Endometrial microvascular endothelial cells (primary cell): Measurements from ENCODE around the gene UBE2V1. TPM values are rescaled to one million over a fixed set of nuclear protein-coding genes. Genes with fewer than 3 reads are reported as not detected.
"Not testable (repeated sequence)": the region's sequence is repeated elsewhere in the genome, so short reads cannot be mapped to it uniquely, and the experiment has no call there.

Experiments
- in situ Hi-C: cut with HindIII; loops from 2 replicates; pipeline ENCODE4 v1.10.0; 2017; ENCODE audit warnings: low sequenced_read_pairs, low pct_unique_long_range_greater_than_20kb; ENCODE audit errors: inconsistent ontology term
- total RNA-seq: library from RNA; depleted of rRNA; stranded (reverse); fragments of >200 nt; gene quantifications from one replicate; pipeline ENCODE4 v1.2.3, GENCODE V29; 2015; ENCODE audit errors: inconsistent ontology term

Gene UBE2V1
- total RNA-seq, 1 donor from 2014 or later, result 69.7 TPM

DNA sequence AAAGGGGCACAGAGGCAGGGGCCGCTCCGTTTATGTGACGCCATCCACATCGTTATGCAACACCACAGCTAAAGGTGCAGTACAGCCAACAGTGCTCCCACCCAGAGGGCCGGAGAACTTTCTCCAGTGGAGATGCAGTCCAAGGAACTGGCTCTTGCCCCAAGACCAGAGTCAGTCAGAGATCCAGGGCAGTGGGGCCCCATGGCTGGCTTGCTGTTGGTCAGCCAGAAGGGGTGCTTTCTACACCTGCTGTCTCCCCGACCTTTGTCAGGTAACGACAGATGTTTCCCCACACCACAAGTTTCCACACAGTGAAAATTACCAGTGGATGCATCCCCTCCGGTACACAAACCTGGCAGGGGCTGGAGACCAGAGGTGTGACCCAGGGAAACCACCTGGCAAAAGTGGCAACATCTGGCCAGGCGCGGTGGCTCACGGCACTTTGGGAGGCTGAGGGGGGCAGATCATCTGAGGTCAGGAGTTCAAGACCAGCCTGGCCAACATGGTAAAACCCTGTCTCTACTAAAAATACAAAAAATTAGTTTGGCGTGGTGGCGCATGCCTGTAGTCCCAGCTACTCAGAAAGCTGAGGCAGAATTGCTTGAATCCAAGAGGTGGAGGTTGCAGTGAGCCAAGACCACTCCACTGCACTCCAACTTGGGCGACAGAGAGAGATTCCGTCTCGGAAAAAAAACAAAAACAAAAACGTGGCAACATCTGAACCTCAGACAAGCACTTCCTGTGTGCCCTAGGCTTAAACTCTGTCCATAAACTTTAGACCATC, 34.9 kb downstream of the UBE2V1 start:
- in situ Hi-C loops, result no loop called here

DNA sequence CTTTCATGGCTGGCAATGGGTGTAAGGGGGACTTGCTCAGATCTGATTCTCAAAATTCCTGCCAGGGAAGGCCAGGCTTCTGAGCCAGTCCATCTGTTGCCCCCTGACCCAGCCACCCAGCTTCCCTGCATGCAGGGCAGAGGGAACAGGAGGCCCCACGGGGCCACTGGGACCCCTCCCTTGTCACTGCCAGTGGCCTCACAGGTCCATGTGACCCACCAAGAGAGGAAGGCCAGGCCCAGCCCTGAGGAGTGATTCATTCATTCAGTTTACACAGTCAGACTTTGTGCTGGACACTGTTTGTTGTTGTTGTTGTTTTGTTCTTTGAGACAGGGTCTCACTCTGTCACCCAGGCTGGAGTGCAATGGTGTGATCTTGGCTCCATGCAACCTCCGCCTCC, 39.5 kb downstream of the UBE2V1 start:
- in situ Hi-C loops, result no loop called here

DNA sequence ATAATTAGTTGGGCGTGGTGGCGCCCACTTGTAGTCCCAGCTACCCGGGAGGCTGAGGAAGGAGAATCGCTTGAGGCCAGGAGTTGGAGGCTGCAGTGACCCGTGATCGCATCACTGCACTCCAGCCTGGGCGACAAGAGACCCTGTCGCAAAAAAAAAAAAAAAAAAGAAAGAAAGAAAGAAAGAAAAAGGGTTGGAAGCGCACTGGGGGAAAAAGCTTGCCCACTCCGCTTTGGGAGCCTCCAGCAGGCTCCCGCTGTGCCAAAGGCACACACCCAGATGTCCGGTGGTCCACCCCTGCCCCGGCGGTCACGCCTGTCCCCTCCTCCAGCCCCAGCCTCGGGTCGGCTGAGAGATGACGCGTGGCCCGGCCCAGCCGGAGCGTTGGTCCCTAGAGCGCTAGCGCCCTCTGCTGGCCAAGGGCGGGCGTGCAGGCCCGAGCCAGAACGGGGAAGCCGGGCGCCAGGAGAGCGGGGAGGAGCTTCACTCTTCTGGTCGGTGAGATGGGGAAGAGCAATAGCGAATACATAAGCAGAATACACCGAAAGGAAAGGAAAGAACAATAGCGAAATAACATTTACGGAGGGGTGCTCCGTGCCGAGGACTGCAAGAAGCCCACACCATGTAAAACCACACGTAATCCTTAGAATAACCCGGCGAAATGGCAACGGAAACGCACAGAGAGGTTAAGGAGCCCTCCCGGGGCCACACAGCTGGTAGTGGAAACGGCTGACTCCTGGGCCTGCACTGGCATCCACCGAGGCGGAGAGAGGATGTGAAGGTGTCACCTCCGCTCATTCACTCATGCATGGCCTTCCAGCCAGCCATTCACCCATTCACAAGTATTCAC, 41.7 kb downstream of the UBE2V1 start:
- in situ Hi-C loops, result no loop called here

DNA sequence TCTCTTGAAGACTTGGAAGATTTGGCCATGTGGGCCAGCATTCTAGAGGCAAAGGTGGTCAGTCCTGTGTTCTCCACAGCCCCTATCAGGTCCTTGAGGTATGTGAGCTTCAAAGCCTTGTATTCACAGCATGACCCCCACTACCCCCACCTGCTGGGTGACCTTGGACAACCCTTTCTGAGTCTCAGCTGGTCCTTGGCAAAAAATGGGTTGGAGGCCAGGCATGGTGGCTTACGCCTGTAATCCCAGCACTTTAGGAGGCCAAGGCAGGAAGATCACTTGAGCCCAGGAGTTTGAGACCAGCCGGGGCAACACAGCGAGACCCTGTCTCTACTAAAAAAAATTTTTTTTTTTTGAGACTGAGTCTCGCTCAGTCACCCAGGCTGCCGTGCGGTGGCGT, 42.6 kb downstream of the UBE2V1 start:
- in situ Hi-C loops, result no loop called here

DNA sequence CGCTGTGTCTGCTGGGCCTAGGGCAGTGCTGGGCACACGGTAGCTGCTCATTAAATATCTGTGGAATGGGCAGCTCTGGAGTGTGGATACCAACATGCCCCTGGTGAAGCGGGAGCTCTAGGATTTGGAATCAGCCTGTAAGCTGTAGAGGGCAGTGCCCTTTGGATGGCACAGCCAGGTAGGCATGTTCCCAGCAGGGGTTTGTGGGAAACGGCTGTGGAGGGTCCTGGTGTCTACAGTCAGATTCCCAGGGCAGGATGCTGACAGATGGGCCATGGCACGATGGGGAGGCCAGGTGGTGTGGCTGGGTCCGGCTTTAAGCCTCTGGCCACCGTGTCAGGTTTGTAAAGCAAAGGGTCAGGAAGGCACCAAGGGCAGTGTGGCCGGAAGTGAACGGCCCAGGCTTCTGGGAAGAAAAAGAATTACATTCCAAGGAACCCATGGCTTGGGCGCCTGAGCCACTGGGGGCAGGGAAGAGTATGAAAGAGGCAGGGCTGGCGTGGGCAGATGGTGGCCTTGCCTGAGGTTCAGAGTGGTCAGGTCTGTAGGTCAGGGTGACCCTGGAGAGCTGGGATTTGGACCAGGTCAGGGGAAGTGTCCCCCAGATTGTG, 44.8 kb downstream of the UBE2V1 start:
- in situ Hi-C loops, result no loop called here

DNA sequence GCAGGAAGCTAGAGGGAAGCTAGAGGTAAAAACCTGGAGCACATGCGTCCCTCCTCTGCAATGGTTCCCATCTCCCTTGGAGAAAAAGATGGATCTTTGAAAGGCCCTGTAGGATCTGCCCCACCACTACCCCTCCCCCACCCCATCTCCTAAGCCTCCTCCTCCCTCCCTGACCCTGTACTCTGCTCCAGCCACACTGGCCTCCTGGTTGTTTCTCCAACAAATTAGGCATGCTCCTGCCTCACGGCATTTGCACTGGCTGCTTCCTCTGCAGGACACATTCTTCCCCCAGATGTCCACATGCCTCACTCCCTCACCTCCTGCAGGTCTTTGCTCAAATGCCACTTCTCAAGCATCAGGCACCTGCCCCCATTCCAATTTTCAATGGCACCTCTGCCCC, 45.5 kb downstream of the UBE2V1 start:
- in situ Hi-C loops, result no loop called here

DNA sequence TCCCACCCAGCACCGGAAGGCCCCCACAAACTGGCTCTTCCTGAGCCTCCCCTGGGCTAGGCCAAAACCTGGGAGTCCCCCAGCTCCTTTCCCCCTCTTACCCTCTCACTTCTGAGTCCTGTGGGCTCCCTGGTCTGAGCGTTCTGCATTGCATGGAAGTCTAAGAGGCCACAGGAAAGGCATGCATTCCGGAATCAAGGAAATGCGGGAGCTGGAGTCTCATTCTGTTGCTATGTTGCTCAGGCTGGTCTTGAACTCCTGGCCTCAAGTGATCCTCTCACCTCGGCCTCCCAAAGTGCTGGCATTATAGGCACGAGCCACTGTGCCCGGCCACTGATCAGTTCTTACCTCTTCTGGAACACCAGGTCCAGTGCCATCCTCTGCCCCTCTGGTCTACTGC, 45.9 kb downstream of the UBE2V1 start:
- in situ Hi-C loops, result no loop called here

DNA sequence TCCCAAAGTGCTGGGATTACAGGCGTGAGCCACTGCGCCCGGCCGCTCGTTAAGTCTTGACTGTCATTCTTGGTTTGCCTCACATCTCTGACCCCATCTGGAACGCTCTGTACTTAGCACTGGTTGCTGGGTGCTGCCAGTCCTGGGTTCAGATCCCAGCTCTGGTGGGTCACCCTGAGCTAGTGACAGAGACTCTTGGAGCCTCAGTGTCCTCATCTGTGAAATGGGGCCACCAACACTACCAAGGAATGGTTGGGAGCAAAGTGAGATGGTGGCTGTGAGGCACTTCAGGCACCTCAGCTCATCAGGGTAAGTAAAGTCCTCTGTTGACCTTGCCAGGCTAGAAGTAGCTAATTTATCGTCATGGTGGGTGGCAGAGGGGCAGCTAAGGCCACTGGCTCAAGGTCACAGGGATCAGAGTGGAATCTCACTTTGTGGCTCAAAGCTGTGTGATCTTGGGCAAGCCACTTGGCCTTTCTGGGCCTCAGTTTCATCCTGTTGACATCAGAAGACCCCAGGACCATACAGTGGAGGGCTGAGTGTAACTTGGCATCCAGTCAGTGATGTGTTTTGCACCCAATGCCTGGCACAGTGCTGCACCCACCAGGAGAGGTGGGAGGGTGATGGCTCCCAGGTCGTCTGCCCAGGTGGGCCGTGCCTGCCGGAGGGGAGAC, 46.7 kb downstream of the UBE2V1 start:
- in situ Hi-C loops, result no loop called here

DNA sequence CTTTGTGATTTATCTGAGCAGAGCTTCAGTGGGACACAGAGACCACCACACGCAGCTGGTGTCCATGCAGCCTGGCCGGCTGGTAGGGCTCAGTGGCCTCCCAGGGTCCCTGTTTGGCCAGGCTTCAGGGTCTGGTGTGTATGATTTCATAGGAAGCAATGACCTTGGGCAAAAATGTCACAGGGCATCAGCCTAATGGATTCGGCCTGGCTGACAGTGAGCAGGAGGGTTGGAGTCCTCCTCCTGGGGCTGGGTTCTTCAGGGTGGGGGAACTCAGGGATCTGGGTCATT, 47.7 kb downstream of the UBE2V1 start:
- in situ Hi-C loops, result no loop called here

DNA sequence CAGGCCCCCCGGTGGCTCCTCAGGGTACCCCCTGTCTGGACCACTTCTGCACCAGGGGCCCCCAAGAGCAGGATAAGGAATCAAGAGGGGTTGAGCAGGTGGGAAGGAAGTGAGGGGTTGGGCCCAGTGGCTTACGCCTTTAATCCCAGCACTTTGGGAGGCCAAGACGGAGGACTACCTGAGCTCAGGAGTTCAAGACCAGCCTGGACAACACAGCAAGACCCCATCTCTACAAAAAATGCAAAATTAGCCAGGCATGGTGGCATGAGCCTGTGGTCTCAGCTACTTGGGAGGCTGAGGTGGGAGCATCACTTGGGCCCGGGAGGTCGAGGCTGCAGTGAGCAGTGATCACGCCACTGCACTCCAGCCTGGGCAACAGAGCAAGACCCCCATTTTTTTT, 49.2 kb downstream of the UBE2V1 start:
- in situ Hi-C loops, result not testable (repeated sequence)

DNA sequence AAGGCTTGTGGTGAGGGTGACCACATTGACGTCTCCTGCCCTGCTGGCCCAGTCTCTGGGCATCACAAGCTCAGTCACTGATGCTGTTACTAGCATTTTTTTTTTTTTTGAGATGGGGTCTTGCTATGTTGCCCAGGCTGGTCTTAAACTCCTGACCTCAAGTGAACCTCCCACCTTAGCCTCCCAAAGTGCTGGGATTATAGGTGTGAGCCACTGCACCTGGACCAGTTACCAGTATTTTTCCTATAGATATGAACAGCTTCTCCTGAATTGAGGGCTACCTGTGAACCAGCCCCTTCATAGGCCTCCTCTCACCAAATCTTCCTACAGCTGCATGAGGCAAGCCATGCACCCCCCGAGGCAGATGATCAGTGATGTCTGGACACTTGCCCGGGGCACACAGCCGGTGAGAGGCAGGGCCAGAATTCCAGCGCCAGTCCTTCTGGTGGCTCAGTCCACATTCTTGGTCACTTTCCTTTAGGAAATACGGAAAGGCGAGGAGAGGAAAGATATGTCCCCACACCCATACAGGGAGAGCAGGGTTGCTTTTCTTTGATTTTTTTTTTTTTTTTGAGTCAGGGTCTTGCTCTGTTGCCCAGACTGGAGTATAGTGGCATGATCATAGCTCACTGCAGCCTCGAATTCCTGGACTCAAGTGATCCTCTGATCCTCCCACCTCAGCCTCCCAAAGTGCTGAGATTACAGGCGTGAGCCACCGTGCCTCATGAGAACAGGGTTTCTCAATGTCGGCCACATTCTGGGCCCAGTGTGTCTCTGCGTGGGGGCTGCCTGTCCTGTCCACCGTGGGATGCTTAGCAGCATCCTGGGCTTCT, 50.7 kb downstream of the UBE2V1 start:
- in situ Hi-C loops, result no loop called here

DNA sequence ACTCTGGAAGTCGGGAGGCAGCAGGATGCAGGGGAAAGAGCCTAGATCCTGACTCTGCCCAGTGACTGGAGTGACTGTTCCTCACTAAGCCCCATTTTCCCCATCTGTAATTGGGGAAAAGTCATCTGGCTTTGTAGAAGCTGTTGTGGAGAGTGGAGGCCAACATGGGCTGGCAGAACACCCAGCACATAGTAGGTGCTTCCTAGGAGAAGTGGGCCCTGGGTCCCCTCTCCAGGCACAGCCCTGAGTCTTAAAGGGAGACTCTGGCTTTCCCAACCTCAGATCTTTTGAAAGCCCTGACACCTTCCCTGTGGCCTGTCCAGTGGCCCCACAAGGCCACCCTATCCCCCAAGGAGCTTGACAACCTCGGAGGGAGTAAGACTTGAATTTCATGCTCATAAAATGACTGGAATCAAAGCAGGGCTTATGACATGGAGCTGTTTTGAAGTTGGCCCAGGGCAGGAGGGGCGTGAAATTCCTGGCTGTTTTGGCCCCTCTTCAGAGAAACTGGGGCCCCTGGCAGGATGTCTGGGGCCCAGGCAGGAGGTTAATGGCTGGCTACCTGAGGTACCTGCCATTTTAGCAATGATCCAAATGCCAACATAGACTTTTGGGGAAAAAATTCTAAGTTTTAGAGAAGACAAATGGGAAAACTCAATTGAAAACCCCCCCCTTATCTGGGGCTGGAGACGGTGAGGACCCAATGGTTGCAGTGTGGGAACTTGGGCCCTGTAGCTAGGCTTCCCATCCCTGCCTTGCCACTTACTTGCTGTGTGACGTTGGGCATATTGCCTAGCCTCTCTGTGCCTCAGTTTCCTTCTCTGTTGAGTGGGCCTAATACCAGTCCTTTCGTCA, 51.6 kb downstream of the UBE2V1 start:
- in situ Hi-C loops, result no loop called here

DNA sequence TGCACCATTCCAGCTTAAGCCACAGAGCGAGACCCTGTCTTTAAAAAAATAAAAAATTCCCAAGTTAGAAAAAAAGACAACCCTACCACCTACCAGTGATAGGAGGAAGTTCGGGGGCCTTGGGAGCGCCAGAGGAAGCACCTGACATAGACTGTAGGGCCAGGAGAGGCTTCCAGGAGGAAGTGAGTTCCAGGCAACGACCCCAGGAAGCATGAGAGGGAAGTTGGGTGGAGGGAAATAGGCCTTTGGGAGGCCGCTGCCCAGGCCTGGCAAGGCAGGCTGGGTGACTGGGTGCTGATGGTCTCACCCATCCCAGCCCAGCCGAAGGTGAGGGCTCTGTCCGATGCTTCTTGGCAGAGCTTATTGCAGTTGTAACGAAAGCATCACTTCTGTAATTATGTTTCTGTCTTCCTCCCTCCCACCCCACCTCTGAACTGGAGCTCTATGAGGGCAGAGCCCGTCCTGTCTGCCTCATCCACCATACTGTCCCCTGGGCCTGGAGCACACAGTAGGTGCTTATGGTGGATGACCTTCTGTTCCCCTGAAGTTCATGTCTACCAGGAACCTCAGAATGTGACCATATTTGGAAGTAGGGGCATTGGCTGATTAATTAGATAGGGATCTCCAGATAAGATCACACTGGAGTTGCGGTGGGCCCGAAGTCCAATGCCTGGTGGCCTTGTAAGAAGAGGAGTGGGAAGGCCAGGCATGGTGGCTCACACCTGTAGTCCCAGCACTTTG, 54.1 kb downstream of the UBE2V1 start:
- in situ Hi-C loops, result no loop called here

DNA sequence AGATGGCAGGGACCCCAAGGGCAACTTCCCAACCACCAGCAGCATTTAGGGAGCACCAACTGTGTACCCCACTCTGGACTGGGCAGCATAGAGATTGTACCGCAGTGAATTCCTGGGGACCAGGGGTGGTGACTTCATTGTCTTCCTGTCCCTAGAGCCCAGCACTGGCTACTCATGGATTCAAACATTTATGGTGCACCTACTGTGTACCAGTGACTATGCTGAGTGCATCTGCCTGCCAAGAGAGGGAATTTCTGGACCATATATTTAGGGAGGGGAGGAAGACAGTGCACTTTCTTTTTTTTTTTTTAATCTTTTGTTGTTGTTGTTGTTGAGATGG, 55.3 kb downstream of the UBE2V1 start:
- in situ Hi-C loops, result no loop called here

DNA sequence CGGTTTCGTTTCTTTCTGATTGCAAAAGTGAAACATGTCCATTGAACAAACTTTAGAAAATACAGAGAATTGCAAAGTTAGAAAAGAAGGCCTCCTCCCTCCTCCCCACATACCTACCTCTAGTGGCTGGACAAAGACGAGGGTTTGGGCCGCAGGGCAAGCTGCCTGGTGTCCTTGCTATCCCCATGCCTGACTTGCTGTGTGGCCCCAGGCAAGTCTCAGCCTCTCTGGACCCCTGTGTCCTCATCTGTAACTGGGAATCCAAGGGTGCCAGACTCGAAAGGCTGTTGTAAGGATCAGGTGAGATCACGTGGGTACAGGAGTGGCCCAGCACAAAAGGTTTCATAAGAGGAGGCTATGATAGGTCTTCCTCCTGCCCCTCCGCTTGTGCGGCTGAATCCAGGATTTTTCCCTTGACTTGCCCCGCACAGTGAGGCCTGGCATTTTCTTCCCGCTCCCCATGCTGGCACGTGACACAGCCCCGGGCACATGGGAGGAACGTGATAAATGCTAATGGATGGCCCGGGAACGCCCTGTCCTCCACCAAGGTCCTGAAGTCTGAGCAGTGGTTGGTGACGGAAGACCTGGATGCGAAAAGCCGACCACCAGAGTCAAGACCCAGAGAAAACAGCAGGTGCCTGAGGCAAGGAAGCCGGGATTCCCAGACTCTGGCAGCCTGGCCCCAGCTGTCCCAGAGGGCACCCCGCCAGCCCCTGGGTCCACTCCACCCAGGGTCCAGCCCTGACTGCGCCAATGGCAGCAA, 55.8 kb downstream of the UBE2V1 start:
- in situ Hi-C loops, result no loop called here

DNA sequence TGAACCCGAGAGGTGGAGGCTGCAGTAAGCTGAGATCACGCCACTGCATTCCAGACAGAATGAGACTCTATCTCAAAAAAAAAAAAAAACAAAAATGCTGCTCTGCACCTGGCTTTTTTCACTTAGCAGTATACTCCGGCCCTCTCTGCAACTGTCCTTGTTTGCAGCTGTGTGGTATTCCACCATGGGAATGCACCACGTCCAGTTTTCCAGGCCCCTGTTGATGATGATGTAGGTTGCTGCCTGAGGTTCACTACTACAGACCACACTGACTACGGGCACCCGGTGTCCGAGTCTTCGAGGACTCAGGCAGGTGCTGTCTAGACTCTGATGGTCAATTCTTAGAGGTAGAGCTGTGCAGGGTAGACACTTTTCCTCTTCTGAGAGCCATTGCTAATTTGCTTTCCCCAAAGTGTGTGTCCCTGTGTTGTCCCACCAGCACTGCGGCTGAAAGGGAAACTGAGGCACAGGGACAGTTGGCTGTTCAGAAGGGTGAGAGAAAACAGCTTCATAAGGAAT, 56.5 kb downstream of the UBE2V1 start:
- in situ Hi-C loops, result no loop called here
